IPS-NIHi7 (cell line): ENCODE results near the gene CCDC27.

Source experiments
- DNase-seq: peaks from one replicate; pipeline ENCODE4 v3.0.0; 2012; ENCODE audit warnings: mixed read lengths; ENCODE audit errors: extremely low spot score

The CCDC27 gene

DNA sequence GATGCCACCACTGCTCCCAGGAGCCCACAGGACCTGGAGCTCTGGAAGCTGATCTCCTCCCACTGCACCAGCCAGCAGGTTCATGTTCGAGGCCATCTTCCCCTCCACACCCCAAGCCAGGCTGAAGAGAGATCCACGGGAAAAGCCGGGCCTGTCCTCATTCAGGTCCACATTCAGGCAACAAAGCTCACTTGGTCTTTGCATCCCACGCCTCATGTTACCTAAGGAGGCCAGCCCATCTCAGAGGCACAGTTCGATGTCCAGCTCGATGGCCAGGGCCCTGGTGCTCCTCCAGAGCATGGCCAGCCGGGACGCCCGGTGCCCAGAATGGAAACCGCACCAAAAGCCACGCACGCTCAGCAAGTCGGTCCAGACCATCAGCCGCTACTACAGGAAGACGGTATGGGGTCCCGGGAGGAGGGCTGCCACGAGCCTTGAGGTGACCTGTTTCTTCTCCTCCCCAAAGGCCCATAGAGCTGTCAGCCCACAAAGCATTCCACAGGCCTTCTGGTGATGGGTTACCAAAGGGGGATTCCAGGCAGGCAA is at the start of gene CCDC27:
Gene CCDC27 (plus strand): TSS at position 51 of the 546 bp plus-strand sequence. CDS start 32 bp downstream, at position 83.
- no peak for DNase-seq

DNA sequence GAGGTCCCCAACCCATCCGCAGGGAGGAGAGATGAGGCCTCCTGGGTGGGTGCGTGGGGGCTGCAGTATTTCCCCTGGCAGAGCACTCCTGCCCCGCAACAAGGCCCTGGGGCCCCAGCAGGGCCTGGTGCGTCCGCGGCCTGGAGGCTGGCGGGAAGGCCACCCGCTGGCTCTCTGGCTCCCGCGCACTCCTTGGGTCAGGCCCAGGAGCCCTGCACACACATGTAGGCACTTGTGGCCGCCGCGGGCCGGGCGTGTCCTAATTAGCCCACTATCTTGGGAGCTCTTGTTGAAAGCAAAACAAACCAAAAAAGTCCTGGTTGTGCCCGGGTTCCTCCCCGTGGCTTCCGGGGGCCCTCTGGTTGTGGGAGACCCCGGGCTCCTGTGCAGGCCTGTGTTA is 49.7 kb upstream of the CCDC27 start:
- no peak for DNase-seq

- DNase-seq, result no peak
Measured at GRCh38 chr1:3702990-3703728, 49.1 kb upstream of the CCDC27 start.

DNA sequence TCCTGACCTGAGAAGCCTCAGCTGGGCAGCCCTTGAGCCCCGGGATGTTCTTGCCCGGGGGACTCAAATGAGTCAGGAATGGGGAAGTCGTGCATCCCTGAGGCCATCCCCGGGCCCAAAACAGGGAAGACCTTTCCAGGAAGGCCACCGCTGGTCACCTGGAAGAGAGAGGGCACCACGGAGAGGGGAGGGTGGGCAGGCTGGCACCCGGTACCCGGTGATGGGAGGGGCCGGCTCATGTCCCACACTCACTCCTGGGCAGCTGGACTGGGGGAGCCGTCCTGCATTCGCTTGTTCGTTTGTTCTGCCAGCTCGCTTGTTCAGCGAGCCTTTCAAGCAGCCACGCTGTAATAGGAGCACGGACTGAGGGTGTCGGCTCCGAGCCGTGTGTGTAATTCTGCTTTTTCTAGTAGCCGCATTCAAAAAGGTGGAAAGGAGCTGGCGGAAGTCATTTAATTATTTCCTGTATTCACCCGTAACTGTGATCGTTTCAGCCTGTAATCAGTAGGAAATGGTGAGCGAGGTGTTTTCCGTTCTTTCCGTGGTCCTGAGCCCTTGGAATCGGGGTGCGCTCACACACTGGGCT is 48.4 kb upstream of the CCDC27 start:
- no peak for DNase-seq

- DNase-seq, result no peak
Measured at GRCh38 chr1:3705341-3705950, 46.8 kb upstream of the CCDC27 start.

DNA sequence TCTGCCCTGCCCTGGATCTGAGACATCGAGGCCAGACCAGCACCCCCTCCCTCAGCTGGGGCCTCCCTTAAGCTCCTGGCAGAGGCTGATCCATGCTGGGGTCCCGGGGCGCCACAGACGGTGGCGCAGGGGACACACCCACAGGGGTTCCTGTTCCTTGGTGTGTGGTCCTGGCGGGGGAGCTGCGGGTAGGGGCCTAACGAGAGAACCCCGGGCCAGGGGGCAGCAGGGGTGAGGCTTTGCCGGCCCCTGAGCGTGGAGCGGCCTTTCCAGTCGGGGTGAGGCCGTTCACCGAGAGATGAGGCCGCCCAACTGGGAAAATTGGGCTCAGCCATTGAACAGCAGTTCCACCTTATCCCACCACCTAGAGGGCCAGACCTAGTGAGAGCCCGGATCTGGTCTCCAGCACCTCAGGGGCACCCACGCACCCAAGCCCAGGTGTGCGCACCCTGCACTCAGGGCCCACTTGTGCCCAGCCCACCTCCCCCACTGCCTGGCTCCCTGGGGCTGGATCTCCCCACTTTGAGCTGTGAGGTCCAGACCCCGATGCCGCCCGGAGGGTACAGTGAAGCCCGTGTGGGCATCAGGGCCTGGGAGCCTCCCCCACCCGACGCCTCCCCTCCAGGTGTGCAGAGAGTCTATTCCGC is 45.5 kb upstream of the CCDC27 start:
- DNase-seq, result no peak

GRCh38 chr1:3707298-3707938 is 44.8 kb upstream of the CCDC27 start:
- DNase-seq, result peak; percentile 78

GRCh38 chr1:3707939-3708328 is 44.3 kb upstream of the CCDC27 start:
- DNase-seq, result no peak

GRCh38 chr1:3708791-3709190 is 43.5 kb upstream of the CCDC27 start:
- peak; percentile 56 for DNase-seq

DNA sequence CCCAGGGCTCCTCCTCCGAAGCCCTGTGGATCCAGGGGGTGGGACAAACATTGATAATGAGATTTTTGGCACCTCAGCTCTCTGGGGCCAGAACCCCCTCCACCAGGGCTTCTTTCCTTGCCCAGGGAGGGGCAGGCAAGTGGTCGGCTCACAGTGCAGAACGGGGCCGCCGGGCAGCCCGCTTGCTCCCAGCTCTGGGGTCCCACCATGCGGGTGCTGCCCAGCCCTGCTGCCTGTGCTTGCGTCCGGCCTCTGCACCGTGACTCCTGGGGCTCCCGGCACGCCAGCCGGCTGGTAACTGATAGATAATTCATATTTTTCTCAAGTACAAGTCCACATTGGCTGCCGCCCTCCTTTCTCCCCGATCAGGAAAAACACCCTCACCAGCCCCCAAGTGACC is 42.0 kb upstream of the CCDC27 start:
- no peak for DNase-seq

DNA sequence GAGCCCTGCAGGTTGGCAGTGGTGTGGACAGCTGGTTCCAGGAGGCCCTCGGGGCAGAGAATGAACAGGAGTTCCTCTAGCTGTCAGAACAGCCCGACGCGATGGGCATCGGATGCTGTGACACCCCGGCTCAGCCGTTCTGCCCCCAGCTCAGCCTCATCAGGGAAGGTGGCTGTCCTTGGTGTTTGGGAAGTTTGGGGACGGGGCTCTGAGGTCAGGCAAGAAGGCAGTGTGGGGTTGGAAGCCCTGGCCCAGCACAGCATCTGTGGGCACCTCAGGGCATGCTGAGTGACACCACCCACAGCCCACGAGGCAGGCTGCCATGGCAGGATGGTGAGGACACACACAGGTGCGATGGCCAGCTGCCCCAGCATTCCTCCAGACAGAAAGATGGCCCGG is 40.9 kb upstream of the CCDC27 start:
- DNase-seq, result no peak

- DNase-seq, result no peak
Measured at GRCh38 chr1:3711780-3712451, 40.3 kb upstream of the CCDC27 start.

- no peak for DNase-seq
Measured at GRCh38 chr1:3712573-3713535, 39.4 kb upstream of the CCDC27 start.

DNA sequence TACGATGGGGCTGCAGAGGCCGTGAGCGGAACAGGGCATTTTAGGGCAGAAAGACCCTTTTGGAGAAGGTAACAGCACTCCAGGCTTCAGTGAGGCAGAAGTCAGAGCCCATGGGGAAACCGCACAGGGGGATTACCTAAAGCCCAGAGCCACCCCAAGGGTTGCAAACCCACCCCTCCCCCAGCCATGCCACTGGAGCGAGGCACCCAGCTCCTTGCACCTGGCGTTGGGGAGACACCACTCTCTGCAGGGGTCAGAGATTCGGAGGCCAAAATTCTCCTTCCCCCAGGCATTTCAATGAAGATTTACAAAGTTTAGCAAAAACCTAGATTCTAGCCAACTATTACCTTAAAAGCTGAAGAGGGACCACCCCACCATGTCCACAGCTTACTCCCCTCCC is 38.4 kb upstream of the CCDC27 start:
- DNase-seq, result no peak

- DNase-seq, result no peak
Measured at GRCh38 chr1:3714284-3714741, 37.9 kb upstream of the CCDC27 start.

GRCh38 chr1:3714814-3715213 is 37.4 kb upstream of the CCDC27 start:
- DNase-seq, result no peak

DNA sequence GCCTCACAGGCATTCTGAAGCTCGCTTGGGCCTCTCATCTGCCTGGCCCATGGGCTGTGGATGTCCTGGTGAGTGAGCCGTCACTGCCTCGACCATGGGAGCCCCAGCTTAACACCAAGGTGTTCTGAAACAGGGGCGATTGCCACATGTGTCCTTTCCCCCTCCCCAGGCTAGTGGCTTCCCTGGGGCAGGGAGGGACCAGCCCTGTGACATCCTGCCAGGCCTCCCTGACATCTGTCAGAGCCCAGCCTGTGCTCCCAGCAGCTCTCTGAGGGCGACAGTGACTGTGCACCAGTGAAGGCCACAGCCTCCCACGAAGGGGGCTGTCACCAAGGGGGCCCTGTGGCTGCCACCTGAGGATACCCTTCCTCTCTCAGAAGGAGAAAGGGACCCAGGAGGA is 35.9 kb upstream of the CCDC27 start:
- no peak for DNase-seq

GRCh38 chr1:3717041-3717714 is 35.1 kb upstream of the CCDC27 start:
- DNase-seq, result no peak
